MCF 10A (cell line): Measurements from ENCODE around the gene FRG2B. TPM values are rescaled to one million over a fixed set of nuclear protein-coding genes. Genes with fewer than 3 reads are reported as not detected.
"Not testable (repeated sequence)": the region's sequence is repeated elsewhere in the genome, so short reads cannot be mapped to it uniquely, and the experiment has no call there.

Experiments used
- BruUV-seq: library from RNA; stranded (reverse); fragments of 400-500 nt; replicated peaks from 2 replicates; lab custom pipeline; 2021; lab: Mats Ljungman, UMichigan
- CTCF ChIA-PET: fragments of 300-600 bp; sonication (Branson Sonifier 250); formaldehyde crosslinking; extraction: SDS; loops from one replicate; lab custom pipeline; 2021; ENCODE audit warnings: antibody characterized with exemption, inconsistent platforms; lab: Yijun Ruan, JAX
- POLR2A ChIA-PET: fragments of 300-600, 350-650 bp; sonication (Branson Sonifier 250); formaldehyde crosslinking; extraction: SDS; loops from one replicate; lab custom pipeline; 2020; ENCODE audit warnings: antibody characterized with exemption, inconsistent platforms; lab: Yijun Ruan, JAX
- DNase-seq: peaks from one replicate; pipeline ENCODE4 v3.0.0-alpha.2; 2018; ENCODE audit not compliant: unreplicated experiment
- H3K27ac Mint-ChIP-seq: one replicate; pipeline ENCODE4 v1.8.0; 2022; ENCODE audit warnings: mild to moderate bottlenecking, low read depth, mixed read lengths; ENCODE audit not compliant: unreplicated experiment
- H3K27me3 Mint-ChIP-seq: one replicate; pipeline ENCODE4 v1.8.0; 2022; ENCODE audit warnings: mixed read lengths; ENCODE audit not compliant: insufficient read depth, unreplicated experiment
- H3K36me3 Mint-ChIP-seq: one replicate; pipeline ENCODE4 v1.8.0; 2022; ENCODE audit warnings: mild to moderate bottlenecking, moderate library complexity, mixed read lengths; ENCODE audit not compliant: insufficient read depth, unreplicated experiment
- H3K4me1 Mint-ChIP-seq: one replicate; pipeline ENCODE4 v1.8.0; 2022; ENCODE audit warnings: mixed read lengths; ENCODE audit not compliant: insufficient read depth, unreplicated experiment
- H3K4me3 Mint-ChIP-seq: one replicate; pipeline ENCODE4 v1.8.0; 2022; ENCODE audit warnings: mild to moderate bottlenecking, moderate library complexity, mixed read lengths; ENCODE audit not compliant: unreplicated experiment
- H3K9me3 Mint-ChIP-seq: one replicate; pipeline ENCODE4 v1.8.0; 2022; ENCODE audit warnings: mixed read lengths; ENCODE audit not compliant: unreplicated experiment
- intact Hi-C: fragments of 100-400 bp; cut with micrococcal nuclease; formaldehyde crosslinking; loops from 2 replicates; pipeline ENCODE4 v1.14.1; 2022
- total RNA-seq: library from RNA; stranded (reverse); gene quantifications from 2 replicates; pipeline ENCODE4 v1.2.3, GENCODE V29; 2022
- TF ChIP-seq, protein P1 (sequence below): fragments of 200-600 bp; IDR thresholded peaks from one replicate; pipeline ENCODE4 v1.8.0; 2022; ENCODE audit warnings: antibody characterized with exemption, mild to moderate bottlenecking; ENCODE audit not compliant: unreplicated experiment

Gene FRG2B
- total RNA-seq, 1 experiment from 2014 or later = not detected

- intact Hi-C loops = no loop called here
- CTCF ChIA-PET = no interaction called here
- no peak for DNase-seq
- H3K36me3 Mint-ChIP-seq = no peaks in the 10 kb centered on the region
- TF ChIP-seq, protein P1, sequence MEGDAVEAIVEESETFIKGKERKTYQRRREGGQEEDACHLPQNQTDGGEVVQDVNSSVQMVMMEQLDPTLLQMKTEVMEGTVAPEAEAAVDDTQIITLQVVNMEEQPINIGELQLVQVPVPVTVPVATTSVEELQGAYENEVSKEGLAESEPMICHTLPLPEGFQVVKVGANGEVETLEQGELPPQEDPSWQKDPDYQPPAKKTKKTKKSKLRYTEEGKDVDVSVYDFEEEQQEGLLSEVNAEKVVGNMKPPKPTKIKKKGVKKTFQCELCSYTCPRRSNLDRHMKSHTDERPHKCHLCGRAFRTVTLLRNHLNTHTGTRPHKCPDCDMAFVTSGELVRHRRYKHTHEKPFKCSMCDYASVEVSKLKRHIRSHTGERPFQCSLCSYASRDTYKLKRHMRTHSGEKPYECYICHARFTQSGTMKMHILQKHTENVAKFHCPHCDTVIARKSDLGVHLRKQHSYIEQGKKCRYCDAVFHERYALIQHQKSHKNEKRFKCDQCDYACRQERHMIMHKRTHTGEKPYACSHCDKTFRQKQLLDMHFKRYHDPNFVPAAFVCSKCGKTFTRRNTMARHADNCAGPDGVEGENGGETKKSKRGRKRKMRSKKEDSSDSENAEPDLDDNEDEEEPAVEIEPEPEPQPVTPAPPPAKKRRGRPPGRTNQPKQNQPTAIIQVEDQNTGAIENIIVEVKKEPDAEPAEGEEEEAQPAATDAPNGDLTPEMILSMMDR = no peak
- H3K4me3 Mint-ChIP-seq = no peak overlapping the region
- H3K9me3 Mint-ChIP-seq = no peaks in the 10 kb centered on the region
- H3K4me1 Mint-ChIP-seq = no peaks in the 10 kb centered on the region
- H3K27ac Mint-ChIP-seq = no peak overlapping the region
- H3K27me3 Mint-ChIP-seq = peaks cover 72% of the 10 kb centered on the region
- BruUV-seq = no TSS peak
- POLR2A ChIA-PET = no interaction called here
Measured at GRCh38 chr10:133592716-133593115, 33.9 kb downstream of the FRG2B start.

DNA sequence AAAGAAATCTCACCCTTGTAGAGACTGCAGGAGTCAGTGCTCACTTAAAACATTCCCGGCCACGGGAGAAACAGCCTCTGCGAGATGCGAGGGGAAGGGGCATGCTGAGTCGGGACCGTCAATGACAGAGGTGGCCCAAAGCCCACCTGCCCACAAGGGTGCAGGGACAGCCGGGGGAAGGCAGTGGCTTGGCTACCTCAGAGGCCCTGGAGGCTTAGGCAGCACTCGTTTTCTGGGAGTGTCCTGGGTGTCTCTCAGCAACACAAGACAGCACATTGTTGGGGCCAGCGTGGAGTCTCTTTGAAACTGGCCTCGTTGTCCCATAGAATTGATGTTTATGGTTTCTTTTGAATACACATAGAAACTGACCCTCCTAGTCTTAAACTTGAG lies 35.6 kb downstream of the FRG2B start:
- no peak for DNase-seq
- H3K27ac Mint-ChIP-seq = no peak overlapping the region
- H3K4me1 Mint-ChIP-seq = no peaks in the 10 kb centered on the region
- H3K36me3 Mint-ChIP-seq = no peaks in the 10 kb centered on the region
- BruUV-seq = no TSS peak
- ChIA-PET POLR2A (no interaction called here), CTCF (no interaction called here)
- peaks cover 65% of the 10 kb centered on the region for H3K27me3 Mint-ChIP-seq
- no peak overlapping the region for H3K4me3 Mint-ChIP-seq
- intact Hi-C loops = no loop called here
- H3K9me3 Mint-ChIP-seq = no peaks in the 10 kb centered on the region
- TF ChIP-seq, protein P1 = no peak

GRCh38 chr10:133590226-133590969 lies 36.2 kb downstream of the FRG2B start:
- Mint-ChIP-seq H3K27ac (no peak overlapping the region), H3K27me3 (peaks cover 59% of the 10 kb centered on the region), H3K4me1 (no peaks in the 10 kb centered on the region), H3K9me3 (no peaks in the 10 kb centered on the region), H3K4me3 (no peak overlapping the region), H3K36me3 (no peaks in the 10 kb centered on the region)
- ChIA-PET CTCF (no interaction called here), POLR2A (no interaction called here)
- TF ChIP-seq, protein P1 = no peak
- no TSS peak for BruUV-seq
- no peak for DNase-seq
- intact Hi-C loops = no loop called here

DNA sequence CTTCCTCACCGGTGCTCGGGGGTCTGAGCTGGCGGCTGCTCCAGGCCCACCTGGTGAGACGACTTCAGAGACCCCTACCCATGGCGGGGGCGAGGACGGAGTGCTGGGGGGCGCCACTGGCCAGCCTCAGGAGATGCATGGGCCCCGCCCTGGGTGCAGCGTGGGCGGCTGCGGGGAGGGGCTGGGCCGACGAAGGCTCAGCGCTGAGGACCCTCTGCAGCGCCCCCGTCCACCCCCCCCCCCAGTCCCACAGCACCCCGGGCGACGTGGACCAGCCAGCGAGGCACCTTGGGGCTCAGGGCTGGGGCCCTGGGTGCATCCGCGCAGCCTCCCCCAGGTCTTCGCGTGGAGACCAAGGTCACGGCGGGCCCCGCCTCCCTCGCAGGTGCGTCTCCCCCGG lies 49.6 kb downstream of the FRG2B start:
- intact Hi-C loops, POLR2A ChIA-PET, H3K4me3 Mint-ChIP-seq, DNase-seq, BruUV-seq, H3K27me3 Mint-ChIP-seq, CTCF ChIA-PET, H3K36me3 Mint-ChIP-seq, H3K27ac Mint-ChIP-seq, H3K4me1 Mint-ChIP-seq: not testable (repeated sequence)
- peaks cover 25% of the 10 kb centered on the region for H3K9me3 Mint-ChIP-seq

Other genes with a start within 250 kb of the FRG2B start
- 1.2 and 1.8 TPM in 2 replicates for gene PAOX, start 247.5 kb downstream of the FRG2B start, total RNA-seq
- gene MTG1, start 232.6 kb downstream of the FRG2B start, total RNA-seq = 71.6 and 74.3 TPM in 2 replicates
- not detected in 2 replicates for gene SPRN, start 202.2 kb downstream of the FRG2B start, total RNA-seq
- 0.93 and 1.3 TPM in 2 replicates for gene SCART1, start 172.8 kb downstream of the FRG2B start, total RNA-seq
- gene CYP2E1, start 99.4 kb downstream of the FRG2B start, total RNA-seq = not detected in 2 replicates
- not detected in 2 replicates for gene SYCE1, start 61.2 kb downstream of the FRG2B start, total RNA-seq